Stimulated activated CD4-positive, alpha-beta T cell treated with anti-CD3 and anti-CD28 coated beads, TNF-alpha, amount 100 ng/mL, for 48 hours (primary cell): ENCODE data around the gene IQSEC2.

Source experiments
- DNase-seq, 3 donors: peaks; one replicate each; pipeline ENCODE4 v3.0.0-alpha.2; 2020; ENCODE audit warnings: low read depth in 3 of 3

The IQSEC2 gene

DNA sequence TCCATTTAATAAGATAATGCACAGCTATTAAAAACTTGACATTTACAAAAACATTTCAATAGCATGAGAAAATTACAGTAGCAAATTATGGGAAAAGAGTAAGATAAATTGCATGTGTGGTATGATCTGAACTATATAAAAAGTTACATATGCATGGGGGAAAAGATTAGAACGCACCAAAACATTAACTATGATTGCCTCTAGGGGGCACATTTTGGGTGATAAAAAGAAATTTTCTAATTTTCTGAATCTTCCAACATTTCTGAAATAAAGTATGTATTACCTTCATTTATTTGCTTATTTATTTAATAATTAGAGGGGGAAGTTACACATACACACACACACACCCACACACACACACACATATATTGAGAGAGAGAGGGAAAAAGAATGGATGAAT is 36.8 kb downstream of the IQSEC2 start:
- DNase-seq = no peak

DNA sequence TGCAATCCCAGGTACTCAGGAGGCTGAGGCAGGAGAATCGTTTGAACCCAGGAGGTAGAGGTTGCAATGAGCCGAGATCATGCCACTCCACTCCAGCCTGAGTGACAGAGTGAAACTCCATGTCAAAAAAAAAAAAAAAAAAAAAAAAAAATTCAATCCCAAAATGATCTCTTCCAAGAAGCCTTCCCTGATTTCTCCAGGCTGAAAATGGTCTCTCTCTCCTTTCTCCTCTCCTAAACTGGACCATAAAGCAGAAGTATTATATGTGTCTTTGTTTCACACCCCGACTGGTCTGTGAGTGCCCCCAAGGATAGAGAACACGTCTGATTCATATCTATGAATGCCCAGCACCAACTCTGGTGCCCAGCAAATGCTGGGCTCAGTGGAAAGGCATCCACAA is 39.1 kb downstream of the IQSEC2 start:
- DNase-seq = no peak

DNA sequence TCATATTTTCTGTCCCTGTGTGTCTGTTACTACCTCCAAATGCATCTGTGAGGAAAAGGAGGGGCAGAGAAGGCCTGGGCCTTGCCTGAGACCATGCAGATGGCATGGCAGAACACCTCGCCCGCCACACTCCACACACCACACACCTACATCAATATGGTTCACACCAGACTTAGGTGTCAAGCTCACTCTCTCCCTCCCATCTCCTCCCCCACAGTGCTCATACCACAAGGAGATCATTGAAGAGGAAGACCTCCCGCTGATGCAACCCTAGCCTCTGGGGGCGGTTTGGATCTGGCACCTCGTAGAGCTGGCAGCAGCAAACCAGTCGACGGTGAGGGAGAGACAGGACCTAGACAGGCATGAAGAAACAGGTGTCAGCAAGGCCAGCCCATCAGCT is 39.8 kb downstream of the IQSEC2 start:
- no peak for DNase-seq

DNA sequence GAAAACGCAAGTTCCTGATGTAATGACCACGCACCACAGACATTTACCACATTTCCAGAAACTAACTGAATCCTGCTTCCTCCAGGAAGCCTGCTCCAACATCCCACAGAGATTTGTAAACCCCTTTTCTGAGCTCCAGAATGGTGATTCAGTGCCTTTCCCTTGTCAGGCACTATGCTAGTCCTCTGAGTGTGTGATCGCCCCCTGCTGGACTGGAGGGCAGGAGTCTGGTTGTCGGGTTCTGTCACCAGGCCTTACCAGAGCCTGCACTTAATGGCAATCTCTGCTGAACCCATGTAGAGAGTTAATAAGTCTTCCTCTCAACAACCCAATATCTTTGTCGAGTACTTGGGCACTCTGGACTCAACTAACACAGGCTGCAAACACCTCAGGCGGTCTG is 41.9 kb downstream of the IQSEC2 start:
- DNase-seq = peak; percentile 17 to 73 (median 23)

DNA sequence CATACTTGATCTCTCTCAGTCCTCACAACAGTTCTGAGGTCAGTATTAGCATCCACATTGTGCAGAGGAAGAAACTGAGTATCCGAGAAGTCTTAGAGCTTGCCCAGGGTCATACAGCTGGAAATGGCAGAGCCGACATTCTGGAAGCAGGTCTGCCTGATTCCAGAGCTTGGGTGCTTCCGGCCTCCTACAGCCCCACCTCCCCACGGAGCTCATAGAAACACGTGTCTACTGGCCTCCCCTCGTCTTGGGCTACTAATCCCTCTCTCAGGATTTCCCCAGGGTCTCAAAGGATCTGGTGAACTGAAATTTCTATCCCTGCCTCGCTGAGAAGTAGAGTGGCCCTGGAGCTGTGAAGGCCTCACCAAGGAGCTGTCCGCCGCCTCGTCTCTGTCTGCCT is 44.3 kb downstream of the IQSEC2 start:
- DNase-seq = no peak

DNA sequence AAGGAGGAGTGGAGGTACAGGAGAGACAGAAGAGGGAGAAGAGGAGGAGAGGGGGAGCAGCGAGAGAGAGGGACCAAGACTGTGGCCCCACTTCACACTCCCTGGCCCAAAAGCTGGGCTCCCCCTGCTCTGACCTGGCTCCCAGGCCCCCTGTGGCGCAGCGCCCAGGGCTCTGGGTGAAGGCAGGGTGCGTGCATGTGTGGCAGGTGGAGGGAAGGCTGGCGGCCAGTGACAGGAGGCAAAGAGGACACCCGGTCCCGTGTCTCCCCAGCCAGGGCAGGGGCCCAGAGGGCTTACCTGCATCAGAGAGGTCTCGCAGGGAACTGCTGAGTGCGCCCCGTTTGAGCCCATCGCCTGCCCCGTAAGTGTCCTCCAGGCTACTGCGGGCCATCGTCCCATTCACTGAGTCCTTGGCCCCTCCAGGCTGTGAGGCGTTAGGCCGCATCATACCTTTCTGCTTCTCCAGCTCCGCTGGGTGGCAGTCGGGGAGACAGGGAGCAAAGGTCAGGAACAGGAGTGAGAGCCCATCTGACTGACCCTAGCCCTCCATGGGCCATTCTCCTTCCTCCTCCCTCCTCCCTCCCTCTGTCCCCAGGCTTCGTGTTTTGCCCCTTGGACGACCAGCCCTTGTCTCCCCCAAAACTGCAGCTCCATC is 45.2 kb downstream of the IQSEC2 start:
- DNase-seq = no peak

DNA sequence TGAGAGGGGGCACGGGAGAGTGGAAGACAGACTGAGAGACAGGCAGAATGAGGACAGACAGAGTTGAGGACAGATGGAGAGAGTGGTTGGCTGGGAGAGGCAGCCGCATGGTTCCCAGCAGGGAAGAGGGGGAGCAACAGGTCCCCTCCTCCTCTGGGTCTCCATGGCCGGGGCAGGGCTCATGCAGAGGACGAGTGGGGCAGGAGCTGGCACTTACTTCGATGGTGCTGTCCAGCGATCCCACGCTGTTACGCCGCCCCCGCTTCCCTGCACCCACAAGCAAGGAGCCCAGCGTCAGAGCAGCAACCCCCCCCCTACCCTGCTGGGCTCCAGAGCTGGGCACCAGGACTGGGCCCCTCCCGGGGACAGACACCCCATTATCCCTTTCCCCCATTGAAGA is 45.8 kb downstream of the IQSEC2 start:
- DNase-seq = no peak

DNA sequence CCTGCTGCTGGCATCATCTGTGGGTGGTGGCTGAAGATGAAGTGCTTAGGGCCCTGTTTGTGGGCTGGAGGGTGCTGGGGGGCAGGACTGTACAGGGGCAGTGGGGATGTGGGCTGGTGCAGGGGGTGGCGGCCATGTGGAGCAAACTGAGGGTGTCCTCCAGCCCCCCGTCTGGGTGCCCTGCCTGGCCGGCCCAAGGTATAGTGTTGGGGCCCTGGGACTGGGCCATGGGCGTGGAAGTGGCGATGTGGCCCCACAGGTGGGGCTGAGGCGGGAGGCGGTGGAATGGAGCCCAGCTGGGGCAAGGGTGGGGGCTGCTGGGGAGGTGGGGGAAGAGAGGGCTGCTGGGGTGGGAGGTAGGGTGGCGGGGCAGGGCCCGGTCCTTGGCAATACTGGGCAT is 46.9 kb downstream of the IQSEC2 start:
- no peak for DNase-seq

DNA sequence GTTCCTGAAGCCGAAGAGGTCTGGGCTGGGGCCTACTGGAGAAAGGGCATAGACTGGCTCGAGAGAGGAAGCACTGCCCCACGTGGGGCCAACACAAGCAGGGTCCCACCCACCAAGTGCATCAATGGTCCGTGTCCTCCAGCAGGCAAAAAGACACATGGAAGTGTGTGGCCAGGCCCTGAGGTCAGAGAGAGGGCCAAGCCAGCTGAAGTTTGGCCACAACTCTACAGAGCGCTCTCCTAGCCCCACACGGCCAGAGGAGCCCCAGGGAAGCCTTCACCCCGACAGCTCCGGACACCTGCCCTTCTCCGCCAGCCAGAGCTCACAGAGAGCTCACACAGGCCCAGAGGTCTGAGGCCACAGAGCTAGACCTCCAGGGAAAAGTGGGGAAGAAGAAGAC is 47.8 kb downstream of the IQSEC2 start:
- DNase-seq = no peak

DNA sequence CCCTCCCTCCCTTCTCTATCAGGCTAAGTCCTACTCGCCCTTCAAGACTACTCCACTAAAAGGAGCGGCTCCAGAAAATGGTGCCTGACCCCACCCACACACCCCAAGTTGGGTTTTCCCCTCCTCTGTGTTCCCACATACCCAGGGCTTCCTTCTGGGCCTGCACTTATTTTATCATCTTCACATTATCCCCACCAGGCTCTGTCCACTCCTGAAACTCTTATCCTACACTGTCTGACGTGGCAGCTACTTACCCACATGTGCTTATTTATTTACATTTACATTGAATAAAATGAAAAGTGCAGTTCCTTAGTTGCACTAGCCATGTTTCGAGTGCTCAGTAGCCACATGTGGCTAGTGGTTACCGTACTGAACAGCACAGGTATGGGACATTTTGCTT is 51.3 kb downstream of the IQSEC2 start:
- DNase-seq = no peak

DNA sequence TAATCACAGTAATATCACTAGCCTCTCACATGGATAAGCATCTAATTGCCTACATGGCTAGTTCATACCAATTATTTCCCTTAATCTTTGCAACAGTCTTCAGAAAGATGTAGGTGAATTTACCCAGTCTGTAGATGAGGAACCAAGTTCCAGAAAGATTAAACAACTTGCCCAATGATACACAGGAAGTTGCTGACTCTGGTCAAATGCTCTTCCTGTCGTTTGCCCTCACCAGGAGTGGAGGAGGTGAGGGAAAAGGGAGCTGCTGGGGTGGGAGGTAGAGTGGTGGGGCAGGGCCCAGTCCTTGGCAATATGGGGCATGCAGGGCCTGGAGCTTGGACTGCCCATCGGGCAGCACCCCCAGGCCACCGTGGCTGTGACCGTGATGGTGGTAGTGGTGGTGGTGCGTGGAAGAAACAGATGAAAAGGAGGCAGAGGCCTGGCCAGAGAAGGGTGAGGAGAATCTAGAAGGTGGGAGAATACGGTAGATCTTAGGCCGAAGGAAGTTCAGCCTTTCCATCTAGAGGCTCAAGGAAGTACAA is 54.1 kb downstream of the IQSEC2 start:
- no peak for DNase-seq

DNA sequence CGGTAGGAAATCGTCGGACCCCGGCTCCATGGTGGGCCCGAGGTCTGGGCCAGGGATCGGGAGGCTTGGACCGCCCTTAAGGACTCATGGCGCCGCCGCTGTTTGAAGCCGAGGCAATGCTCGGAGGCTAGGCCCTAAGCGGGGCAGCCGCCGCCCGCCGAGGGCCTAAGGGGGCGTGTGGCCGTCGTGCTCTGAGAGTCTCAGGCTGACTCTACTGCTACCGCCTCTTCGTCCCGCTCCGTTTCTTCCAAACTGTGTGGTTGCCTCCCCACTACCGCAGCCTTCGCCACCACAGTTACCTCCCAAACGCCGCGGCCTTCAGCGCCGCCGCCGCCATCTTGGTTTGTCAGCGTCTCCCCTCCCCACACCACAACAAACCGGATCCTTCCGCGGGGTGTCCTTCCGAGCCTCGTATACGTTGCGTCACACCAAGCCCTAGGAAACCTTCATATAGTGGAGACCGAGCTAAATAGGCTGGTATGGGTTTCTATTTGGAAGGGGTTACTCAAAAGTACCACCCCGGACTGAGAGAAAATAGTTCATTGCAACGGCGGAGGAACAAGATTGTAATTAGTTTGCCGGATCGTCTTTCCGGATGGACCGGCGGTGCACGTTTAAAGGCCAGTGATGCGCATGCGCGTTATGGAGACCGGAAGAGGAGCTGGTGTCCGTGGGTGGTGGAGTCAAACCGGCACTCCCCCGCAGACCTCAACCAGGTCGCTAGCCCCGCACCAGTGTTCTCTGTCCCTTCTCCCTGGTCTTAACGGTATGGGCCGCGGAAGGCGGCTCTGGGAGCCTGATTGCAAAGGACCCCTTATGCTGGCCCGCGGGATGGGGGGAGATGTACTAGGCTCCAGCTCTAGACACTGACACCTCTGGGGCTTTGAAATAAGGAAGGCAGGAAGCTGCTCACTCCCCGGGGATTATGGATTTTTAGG is 56.3 kb downstream of the IQSEC2 start, which contains the start of gene KDM5C:
Gene KDM5C, minus strand, starts transcription at position 348 of the 938 bp plus-strand sequence. Its CDS starts 318 bp downstream, at position 30.
- peak; percentile 62 to 88 (median 79) for DNase-seq

DNA sequence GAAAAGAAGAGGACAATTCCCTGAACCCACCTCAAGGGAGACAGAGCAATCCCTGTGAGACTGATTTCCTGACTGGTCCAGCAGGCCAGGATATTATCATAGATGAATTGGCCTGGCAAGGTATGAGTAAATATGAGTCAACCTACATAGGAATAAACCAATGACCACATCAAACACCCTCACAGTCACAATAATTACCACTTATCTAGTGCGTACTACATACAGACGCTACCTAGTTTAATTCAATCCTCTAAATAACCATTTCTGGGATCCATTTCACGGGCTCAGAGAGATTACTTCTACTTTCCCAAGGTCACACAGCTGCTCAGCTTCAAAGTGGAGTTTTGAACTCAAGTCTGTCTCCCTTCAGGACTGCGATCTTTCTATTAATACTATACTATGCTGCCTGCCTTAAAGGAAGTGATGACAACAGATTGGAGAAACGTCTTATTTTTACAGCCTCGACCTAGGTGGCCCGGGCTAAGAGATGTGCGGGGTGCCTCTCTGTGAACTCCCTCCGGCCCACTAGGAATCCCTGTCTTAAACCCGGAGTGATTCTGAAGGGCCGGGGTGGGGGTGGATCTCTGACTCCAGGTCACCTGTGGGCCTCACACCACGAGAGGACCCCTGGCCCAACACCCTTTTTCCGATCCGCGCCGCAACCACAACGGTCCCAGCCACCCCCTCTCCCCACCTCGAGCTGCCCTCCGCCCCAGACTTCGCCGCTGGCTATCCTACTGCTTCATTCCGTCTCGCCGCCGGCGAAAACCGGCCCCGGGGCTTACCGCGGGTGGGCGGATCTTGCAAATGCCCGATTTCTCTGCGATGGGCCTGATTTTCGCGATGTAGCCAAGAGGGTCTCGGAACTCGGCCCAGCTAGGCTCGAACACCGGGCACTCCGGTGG is 57.2 kb downstream of the IQSEC2 start:
- no peak for DNase-seq

DNA sequence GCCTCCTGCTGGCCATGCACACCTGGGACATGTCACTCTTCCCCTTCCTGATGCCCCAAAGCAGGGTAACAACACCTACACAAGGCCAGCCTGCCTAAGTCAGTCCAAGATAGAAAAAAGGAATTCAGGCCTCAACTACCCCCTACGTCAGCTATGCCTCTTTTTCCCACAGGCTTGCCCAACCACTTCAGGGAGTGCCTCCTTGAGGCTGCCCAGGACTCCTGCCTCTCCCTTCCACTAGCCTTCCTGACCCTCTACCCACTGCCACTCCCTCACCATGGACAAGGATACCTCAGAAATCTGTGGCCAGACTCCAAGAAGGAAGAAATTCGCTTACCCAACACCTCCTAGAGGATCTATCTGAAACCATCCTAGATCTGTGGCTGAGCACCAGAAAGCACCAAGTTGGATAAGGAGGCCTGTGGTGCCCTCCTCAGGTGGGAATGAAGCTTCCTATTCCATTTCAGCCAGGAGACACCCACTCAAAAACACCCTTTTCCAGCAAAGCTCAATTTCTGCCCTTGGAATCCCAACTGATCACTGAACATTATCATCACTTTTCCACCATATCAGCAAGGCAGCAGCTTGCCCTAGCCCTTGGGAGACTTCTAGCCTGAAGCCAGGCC is 58.2 kb downstream of the IQSEC2 start:
- no peak for DNase-seq
